Stimulated activated CD4-positive, alpha-beta T cell treated with anti-CD3 and anti-CD28 coated beads, Interleukin-12 subunit alpha, Interleukin-12 subunit beta, amount 100 ng/mL, for 24 hours (primary cell): ENCODE measurements around the gene C3orf20.
"Not testable (repeated sequence)": the region's sequence is repeated elsewhere in the genome, so short reads cannot be mapped to it uniquely, and the experiment has no call there.

Experiments
- DNase-seq, 2 experiments: peaks; one replicate each; pipeline ENCODE4 v3.0.0-alpha.2; 2020; ENCODE audit warnings: low read depth in 2 of 2

The C3orf20 gene

DNA sequence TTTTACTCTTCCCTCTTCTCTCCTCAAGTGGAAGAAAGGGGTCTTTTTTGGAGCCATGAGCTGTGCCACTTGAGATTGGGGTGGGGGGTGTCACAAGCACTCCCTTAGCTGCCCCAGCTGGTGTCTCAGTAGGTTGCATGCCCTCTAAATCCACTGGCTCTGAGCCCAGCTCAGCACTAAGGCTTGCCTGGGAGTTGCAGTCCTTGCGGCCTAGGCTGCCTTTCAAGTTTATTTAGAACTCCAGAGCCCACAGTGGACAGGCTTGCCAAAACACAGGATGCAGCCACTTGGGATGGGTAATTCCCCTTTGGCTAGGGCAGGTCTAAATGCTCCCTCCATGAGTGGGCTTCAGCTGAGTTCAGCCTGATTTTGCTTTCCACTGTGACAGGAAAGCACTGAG lies 24.7 kb downstream of the C3orf20 start:
- no peak for DNase-seq

DNA sequence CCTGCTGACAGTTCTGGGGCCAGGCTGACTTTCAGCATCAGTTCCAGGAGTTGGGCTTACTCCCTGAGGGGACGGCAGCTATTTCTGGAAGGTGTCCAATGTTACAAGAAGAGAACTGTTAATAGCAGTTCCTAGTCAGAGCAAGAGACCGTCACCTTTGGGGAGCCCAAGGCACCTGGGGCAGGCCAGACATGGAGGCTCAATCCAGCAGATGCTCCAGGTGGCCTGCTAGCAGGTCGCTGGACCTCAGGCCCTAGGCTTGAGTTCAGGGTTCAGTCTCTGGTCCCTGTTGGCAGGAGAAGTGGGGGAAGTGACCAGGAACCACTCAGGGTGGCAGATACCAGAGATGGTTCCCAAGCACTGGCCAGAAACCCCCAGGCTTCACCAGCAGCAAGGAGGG lies 25.9 kb downstream of the C3orf20 start:
- DNase-seq = no peak

DNA sequence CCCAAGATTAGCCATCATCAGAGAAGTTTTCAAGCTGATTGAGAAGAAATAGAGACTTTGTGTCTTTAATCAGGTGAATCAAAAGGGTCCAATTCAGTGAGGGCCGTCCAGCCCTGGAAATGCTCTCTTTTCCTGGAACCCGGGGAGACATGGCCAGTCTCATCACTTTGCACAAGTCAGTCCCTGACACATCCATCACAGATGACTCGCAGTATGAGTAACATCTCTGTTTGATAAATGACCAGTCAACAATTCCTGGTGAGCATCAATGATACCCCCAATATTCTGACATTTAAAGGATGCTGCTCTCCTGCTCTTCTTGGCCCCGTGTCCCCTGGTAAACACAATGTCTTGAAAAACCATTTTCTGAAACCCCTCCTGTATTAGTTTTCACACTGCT lies 26.7 kb downstream of the C3orf20 start:
- no peak for DNase-seq

DNA sequence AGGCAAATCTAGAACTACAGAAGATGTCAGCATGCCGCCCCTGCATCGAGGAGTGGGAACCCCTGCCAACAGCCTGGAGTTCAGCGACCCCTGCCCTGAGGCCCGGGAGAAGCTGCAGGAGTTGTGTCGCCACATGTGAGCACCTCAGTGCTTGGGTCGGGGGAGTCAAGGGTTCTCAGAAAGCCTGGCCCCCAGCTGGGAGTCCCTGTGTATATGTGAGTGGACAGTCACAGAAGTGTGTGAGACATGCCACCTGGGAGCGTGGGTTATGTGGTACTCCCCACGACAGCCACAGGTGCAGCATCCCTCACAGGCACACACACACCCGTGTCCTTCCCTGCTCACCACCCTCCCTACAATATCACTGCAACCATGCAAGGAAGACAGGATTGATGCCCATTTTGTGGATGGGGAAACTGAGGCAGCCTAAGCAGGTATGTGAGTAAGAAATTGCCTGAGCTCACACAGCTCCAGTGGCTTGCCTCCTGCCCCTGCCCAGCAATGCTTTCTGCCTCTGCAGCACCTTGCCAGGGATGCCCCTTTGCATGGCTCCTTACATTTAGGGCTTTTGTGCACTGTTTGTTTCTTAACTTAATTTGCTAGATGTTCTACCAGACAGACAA lies 28.3 kb downstream of the C3orf20 start:
- DNase-seq = no peak

DNA sequence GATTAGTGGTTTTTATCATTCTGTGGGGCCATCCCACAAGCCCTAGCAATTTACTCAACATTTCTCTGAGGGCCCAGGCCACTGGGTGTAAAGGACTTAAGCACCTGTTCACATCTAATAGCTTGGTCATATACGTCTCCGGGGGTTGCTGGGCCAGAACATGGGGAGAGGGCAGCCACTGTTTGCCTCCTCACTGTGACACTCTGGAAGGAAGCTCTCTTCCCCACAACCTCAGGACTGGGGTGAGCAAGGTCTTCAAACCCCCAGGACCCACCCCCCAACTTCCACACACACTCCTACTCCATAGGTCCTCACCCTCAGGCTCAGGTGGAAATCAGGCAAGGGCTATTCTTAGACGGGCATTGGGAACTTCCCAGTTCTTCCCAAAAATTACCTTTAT lies 28.9 kb downstream of the C3orf20 start:
- DNase-seq = no peak

DNA sequence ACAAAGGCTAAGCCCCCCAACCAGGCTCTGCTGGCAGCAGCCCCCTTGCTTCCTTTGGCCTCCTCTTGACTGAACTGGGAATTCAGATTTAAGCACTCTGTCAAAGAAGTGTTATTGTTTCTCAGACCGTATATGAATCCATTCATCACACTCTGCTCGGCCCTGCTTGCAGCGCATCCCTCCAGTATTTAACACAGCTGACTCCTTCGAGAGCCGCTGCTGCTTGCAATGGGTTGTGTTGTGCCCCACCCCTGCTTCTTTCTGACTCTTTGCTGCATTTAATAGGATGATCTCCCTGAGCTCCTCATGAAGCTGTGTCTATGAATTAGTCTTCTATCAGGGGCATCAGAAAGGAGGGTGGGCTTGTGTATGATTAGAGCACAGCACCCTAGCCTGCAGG lies 31.2 kb downstream of the C3orf20 start:
- DNase-seq = no peak

DNA sequence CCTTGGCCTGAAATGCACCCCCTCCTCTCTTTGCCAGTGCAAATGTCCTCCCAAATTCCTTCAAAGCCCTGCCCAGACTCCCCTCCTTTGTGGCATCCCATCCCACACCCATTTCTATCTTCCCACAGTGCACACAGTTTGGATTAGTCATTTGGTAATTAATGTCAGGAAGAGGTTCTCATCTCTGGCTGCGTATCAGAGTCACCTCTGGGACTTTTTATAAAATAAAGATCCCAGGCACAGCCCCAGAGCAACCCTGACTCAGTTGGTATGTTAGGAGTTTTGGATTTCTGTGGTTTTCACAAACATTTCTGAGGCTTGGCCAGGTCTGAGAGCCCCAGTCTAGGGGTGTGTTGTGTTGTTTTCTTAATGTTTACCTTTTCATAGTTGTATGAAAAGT lies 41.6 kb downstream of the C3orf20 start:
- DNase-seq = no peak

DNA sequence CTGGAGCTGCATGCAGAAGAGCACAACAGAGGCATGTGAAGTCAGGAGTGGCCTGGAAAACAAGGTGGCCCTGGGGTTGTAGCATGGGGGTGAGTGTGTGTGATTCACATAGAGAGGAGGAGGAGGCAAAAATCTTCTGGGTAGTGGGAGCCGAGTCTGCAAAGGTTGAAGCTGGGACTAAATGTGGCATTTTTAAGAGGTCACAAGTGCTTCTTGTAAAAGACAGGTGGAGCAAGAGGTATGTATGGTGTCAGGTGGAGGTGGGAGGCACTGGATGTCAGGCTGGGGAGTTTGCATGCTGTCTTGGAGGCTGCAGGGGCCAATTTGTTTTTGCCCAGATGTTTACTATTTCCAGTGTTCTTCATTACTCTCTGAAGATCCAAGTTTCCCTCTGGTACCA lies 42.4 kb downstream of the C3orf20 start:
- no peak for DNase-seq

DNA sequence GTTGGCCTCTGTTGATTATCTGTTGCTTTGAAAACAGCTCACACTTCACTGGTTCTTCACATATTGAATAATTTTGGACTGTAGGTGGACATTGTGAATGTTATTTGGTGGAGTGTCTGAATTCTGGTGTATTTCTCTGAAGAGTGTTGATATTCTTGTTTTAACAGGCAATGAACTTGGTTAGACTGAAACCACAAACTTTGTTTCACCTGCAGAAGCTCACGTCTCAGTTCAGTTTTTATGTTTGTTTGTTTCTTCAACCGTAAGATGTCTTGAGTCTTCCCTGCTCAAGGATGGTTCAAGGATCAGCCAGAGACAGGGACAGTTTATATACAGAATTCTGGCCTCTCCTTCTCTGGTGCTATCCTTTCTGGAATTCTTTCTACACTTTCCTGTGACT lies 43.6 kb downstream of the C3orf20 start:
- no peak for DNase-seq

DNA sequence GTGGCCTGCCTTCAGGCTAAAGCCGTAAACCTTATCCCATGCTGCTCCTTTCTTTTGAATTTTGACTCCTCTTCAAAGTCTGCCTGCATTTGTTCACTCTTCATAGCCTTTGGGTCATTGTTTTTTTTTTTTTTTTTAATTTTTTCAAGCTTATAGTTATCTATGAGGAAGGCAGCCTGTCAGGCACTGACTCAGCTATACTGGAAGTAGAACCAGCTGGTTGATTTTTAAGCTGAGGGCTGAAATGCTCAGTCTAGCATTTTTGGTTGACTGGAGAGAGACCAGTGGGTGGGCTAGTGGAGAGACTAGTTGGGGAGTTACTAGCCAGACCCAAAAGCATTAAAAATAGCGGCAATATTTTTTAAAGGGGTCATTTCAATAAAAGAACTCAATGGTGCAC lies 44.1 kb downstream of the C3orf20 start:
- DNase-seq = no peak

DNA sequence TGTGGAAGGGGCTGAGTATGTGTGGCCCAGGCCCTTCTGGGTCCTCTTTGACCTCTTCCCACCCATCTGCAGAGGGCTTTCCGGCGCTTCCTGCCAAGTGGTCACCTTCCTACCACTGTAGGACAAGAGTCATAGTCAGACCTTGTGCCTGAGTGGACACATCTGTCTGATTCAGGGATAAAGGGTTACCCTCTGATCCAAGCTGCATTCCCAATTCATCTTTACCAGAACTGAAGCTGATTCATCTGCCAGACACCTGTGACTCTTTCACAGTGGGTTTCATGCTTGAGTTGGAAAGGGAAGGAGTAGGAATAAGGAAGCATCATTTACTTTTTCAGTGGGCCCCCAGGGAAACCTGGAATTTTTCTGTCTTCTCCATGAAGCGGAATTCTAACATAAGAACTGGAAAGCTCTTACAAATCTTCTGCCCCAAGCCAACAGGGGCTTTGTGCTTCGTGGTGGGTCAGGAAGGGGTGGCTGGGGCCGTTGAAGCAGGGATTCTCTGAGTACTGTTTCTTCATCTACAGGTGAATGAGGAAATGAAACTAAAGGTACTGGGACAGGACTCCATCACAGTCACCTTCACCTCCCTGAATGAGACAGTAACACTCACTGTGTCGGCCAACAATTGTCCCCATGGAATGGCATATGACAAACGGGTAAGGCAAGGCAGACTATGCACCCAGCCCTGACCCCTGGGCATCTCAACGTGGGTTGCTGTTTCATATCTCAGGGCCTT lies 46.4 kb downstream of the C3orf20 start:
- DNase-seq = no peak

- DNase-seq = no peak
These were observed 50.1 kb downstream of the C3orf20 start for GRCh38 chr3:14725013-14725412.

- no peak for DNase-seq
These were observed 50.9 kb downstream of the C3orf20 start for GRCh38 chr3:14725564-14726440.

DNA sequence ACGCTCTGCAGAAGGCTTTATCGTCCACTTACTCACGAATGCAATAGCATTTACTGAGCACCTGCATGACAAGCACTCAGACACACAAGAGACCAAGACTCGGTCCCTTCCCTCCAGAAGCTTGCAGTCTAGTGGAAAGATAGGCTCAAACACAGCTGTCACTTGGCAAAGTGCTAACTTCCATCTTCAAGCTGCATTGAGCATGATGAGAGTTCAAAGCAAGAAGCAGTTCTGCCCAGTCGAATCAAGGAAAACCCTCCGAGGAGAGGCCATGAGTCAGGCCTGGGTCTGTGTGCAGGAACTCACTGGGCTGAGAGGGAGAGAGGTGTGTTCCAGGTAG lies 51.5 kb downstream of the C3orf20 start:
- DNase-seq = no peak

DNA sequence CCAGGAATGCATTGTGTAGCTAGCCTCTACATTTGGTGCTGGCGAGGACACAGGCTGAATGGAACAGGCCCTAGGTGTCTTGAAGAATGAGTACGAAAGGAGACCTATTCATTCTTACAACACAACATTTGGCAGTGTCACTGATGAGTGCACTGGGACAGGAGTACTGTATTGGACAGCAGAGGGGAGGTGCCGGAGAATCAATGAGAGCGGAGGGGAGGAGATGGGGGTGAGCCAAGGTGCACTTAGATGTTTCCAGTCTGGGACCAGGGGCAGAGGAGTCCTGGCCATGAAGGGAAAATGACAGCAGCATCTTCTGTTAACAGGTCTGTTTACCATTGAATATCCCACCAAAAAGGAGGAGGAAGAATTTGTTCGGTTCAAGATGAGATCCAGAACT lies 53.2 kb downstream of the C3orf20 start:
- no peak for DNase-seq

- no peak for DNase-seq
These were observed 55.9 kb downstream of the C3orf20 start for GRCh38 chr3:14730703-14731382.

DNA sequence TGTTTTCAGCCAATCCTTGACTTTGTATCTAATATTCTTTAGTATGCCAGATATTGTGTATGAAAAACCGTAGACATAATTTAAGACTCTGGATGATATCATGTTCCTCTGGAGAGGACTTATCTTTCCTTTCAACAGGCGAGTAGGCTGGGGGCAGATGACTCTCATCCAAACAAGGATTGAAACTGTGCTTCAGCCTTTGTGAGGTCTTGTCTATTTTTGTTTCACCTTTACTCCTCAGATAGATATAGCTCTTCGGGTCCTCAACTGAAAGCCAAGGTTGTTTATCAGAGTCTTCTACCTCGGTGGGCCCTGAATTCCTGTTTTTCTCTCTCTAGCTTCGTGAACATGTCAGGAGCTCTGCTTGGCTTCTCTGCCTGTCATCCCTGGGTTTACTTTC lies 66.0 kb downstream of the C3orf20 start:
- DNase-seq = no peak

GRCh38 chr3:14741510-14741909 lies 66.6 kb downstream of the C3orf20 start:
- no peak for DNase-seq

DNA sequence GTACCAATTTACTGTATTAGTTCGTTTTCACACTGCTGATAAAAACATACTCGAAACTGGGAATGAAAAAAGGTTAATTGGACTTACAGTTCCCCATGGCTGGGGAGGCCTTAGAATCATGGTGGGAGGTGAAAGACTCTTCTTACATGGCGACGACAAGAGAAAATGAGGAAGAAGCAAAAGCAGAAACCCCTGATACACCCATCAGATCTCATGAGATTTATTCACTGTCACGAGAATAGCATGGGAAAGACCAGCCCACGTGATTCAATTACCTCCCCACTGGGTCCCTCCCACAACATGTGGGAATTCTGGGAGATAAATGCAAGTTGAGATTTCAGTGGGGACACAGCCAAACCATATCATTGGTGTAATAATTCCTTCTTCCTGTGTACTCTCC lies 69.6 kb downstream of the C3orf20 start:
- no peak for DNase-seq

DNA sequence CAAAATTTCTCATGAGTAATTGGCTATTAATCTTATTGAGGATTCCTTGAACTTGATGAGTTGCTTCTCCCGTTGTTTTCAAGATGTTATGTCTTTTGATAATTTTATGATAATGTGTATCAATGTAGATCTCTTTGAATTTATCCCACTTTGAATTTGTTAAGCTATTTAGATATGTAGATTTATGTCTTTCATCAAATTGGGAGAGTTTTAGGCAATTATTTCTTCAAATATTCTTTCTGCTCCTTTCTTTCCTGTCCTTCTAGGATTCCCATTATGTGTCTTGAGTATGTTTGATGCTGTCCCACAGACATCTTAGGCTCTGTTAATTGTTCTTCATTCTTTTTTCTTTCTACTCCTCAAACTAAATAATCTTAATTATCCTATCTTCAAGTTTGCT lies 75.7 kb downstream of the C3orf20 start:
- DNase-seq = no peak

DNA sequence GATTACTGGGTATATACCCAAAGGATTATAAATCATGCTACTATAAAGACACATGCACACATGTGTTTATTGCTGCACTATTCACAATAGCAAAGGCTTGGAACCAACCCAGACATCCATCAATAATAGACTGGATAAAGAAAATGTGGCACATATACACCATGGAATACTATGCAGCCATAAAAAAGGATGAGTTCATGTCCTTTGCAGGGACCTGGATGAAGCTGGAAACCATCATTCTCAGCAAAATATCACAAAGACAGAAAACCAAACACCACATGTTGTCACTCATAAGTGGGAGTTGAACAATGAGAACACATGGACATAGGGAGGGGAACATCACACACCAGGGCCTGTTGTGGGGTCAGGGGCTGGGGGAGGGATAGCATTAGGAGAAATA lies 78.0 kb downstream of the C3orf20 start:
- DNase-seq = not testable (repeated sequence)

GRCh38 chr3:14757153-14757700 lies 82.3 kb downstream of the C3orf20 start:
- DNase-seq = no peak
